CD4-positive, alpha-beta T cell treated with Interleukin-12 subunit alpha and Interleukin-12 subunit beta, for 1 hour (primary cell): ENCODE data around the gene NHLRC2.

Source experiments
- DNase-seq: peaks from one replicate; pipeline ENCODE4 v3.0.0-alpha.2; 2020

The NHLRC2 gene

DNA sequence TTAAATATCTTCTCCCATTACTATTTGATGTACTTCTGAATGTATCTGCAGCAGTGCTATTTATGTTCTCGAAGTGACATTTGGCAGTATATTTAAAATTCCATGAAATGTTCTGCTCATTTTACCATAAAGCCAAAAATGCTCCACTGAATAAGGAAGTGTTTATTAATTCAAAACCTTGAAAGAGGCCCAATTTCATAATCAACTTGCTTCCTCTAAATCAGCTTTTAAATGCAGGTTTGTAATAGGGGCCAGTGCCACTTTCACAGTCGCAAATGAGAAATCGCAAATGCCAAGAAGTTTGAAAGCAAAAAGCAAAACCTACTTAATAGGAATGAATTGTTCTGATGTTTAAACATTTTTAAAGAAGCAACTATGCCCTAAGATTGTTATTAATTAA lies 11.4 kb downstream of the NHLRC2 start:
- DNase-seq: no peak

DNA sequence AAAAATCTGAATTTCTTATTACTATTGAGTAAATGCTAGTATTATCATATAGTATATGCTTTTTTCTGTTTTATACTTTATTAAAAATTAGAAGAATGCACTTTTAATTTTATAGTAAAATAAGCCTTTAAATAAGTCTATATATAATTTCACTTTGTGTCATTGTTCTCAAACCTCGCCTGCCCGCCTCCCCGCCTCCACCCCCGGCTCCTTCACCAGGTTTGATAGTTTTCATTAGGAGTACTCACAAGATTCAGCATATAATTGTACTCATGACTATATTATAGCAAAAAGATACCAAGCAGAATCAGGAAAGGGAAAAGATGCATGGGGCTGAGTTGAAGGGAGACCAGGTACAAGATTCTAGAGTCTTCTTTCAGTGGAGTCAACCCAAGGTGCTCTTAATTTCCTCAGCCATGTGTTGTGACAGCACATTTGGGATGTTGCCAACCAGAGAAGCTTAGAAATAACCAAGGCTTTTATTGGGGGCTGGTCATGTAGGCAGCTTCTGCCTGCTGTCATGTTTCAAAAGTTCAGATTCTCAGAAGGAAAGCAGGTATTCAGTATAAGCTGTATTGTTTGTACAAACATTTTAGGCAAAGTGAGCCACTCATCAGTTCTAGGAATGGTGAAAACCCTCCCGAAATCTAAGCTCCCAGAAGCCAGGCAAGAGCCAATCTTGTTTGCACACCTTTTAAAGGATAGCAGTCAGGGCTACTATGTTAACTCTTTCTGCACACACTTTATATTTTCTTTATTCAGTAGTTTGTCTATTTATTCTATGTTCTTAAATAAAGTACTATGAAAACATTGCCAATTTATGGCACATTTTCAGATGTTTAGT lies 12.3 kb downstream of the NHLRC2 start:
- DNase-seq: no peak

DNA sequence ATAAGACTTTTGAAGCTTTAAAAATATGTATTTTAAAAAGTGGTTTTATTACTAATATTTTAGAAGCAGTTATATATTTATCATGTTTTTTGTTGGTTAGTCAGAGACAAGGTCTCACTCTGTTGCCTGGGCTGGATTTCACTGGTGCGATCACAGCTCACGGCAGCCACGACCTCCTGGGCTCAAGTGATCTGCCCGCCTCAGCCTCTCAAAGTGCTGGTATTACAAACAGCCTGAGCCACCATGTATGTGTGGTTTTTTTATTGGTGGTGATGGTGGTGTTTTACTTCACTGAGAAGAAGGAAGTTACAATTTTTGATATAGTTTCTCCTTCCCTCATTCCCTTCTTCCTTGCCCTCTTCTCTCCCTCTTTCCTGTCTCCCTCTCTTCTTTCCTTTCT lies 13.4 kb downstream of the NHLRC2 start:
- DNase-seq: no peak

DNA sequence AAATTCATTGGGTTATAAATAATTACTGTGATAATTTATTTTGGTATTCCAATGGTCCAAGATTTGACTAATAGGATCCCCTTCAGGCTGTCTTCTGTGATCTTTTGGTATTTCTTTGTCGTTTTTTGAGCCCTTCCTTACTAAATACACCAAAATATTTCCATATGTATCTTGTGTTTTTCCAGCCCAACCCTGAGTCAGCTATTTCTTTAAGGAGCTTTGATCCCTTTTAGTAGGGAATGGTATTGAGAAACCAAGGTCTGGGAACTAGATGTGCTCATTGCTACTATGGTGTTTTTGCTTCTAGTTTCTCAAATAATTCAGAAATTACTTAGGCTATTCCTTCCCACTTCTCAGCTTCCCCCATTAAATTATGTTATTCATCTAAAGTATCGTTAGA lies 15.3 kb downstream of the NHLRC2 start:
- DNase-seq: no peak

DNA sequence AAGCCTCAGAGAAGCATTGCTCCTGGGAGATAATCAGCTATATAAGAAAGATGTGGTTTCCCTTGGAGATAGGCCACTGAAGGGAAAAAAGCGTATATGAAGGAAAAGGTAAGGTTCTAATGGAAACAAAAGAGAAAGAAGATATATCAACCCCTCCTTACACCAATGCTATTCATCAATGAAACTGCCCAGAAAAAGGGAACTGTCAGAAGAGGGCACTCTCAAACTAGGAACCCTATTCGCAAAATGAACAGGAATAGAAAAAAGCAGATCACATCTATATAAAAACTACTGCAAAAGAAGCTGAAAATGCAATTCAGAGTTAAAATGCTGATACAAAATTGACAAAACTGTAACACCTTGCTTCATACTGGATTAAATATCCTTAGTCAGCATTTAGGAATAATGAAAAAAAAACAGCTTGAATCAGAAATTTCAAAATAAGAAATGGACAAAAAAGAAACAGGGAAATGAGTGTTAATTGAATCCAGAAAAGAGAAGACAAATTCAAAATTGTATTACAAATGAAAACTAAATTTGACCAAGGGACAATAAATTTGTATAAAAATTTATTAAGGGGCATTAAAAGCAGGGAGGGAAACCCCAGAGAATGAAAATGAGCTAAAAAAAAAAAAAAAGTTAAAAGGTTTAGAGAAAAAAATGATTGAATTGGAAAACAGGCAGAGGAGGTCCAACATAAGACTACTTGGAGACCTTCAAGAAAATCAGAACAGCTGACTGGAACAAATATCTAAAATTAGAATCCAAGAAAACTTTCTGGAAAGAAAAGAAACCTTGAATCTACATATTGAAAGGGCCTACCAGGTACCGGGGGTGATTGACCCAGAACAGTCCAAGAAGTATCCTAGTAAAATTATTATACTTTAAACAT lies 17.9 kb downstream of the NHLRC2 start:
- DNase-seq: no peak

DNA sequence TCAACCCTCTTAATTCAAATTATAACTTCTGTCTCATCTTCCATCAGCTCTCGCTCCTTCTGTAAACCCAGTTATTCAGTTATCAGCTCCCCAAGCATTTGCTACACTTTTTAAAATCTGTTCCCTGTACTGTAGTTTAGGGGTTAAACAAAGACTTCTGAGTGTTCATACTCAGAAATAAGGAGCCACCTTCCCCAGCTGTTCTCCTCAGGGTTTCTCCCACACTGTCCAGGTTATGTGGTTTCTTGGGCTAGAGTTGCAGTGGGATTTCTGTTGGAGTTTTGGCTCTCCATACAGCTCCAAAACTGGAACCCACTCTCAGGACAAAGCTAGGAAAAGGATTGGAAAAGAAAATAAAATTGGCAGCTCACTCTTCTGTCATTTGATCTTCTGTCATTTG lies 20.8 kb downstream of the NHLRC2 start:
- DNase-seq: no peak

DNA sequence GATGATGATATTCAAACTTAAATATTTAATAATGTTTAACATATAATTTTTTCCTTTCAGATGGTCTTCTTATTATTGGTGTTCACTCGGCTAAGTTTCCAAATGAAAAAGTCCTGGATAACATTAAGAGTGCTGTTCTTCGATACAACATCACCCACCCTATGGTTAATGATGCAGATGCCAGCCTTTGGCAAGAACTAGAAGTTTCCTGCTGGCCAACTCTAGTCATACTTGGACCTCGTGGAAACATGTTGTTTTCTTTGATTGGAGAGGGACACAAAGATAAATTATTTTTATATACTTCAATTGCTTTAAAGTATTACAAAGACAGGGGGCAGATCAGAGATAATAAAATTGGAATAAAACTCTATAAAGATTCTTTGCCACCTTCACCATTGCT lies 22.0 kb downstream of the NHLRC2 start:
- DNase-seq: no peak

DNA sequence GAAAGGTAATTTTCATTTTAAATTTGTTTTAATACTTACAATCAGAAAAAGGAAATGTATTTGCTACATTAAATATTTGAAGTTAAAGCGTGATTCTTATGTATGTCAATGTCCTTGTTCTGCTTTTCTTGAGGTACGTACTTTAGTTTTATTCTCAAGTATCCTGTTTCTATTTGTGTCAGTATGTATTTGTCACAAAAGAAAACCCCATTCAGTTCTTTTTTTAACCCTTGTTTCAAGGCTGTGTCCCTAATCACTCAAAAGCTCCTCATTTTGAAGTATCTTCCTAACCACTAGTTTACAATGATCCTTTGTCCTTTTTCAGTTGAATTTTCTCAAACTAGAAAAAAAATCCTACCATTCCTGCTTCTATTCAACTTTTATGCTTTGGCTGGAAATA lies 25.2 kb downstream of the NHLRC2 start:
- DNase-seq: no peak

DNA sequence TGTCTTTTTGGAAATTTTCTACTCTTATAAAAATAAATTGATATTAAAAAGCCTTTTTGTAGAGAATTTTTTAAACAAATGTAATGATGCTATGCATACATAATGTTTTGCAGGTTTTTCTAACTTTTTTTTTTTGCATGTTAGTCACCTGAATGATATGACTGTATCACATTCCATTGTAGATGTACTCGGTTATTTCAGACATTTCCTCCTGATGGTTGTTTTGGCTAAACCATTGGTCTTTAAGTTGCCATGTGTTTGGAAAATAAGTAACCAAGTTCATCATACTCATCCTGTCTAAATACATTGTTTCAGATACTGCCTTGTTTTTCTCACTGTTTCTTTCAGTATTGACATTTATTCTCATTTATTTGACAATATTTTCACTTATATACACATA lies 25.8 kb downstream of the NHLRC2 start:
- no peak for DNase-seq

DNA sequence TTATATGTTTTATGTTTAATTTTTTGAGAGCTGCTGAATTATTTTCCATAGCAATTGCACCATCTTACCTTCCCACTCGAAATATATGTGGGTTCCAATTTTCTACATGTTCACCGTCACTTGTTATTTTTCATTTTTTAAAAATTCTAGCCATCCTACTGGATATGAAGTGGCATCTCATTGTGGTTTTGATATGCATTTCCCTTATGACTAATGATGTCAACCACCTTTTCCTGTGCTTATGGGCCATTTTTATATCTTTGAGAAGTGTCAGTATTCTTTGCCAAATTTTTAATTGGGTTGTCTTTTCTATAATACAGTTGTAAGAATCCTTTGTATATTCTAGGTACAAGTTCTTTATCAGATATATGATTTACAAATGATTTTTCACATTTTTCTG lies 27.8 kb downstream of the NHLRC2 start:
- no peak for DNase-seq

DNA sequence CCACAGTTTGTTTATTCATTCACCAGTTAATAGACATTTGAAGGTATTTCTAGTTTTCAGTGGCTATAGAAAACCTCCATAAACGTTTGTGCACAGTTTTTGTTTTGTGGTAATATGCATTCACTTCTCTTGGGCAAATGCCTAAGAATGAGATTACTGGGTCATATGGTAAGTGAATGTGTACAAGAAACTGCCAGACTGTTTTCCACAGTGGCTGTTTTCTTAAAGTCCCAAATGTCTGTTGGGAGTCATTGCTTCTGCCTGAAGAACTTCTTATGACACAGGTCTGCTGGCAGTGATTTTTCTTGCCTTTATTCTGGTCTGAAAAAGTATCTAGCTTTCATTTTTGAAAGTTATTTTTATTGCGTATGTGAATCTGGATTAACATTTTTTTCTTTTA lies 35.5 kb downstream of the NHLRC2 start:
- DNase-seq: no peak

DNA sequence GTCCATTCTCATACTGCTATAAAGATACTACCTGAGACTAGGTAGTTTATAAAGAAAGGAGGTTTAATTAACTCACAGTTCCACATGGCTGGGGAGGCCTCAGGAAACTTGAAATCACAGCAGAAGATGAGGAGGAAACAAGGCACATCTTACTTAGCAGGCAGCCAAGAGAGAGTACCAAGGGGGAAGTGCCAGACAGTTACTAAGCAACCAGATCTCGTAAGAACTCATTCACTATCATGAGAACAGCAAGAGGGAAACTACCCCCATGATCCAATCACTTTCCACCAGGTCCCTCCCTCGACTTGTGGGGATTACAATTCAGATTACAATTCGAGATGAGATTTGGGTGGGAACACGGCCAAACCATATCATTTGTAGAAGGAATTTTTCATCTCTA lies 36.3 kb downstream of the NHLRC2 start:
- no peak for DNase-seq

DNA sequence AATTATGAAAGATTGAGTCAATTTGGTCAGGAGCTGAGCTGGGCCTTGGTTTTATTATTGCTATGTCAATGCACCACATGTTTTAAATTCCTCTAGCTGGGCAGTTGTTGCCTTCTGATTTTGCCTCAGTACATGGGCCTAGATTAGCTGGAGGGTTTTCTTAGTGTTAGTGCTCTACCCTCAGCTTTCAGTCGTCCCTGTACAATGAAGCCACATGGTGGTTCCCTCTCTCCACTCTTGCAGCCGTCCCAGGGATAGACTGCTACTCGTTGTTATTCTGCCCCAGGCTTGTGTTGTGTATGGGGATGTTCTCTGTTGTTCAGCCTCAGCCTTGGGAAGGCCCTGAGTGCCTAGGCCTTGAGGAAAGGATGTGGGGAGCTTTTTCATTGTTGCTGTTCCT lies 37.0 kb downstream of the NHLRC2 start:
- no peak for DNase-seq

DNA sequence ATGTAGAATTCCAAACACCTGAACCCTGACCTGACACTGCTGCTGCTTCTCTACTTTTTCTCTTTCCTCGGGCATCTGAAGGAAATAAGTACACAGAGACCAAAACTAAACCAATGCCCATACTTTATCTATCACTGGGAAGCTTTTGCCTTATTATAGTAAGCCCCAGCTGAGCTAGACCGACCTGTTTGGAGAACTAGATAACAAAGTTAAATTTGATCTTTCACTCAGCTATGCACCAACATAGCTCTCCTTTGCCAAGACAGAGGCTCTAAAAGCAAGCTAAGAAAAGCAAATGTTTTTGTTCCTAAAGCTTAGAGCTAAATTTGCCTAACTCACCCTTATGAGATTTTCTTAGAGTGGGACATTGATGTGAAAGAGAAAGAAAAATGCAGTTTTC lies 39.1 kb downstream of the NHLRC2 start:
- no peak for DNase-seq

DNA sequence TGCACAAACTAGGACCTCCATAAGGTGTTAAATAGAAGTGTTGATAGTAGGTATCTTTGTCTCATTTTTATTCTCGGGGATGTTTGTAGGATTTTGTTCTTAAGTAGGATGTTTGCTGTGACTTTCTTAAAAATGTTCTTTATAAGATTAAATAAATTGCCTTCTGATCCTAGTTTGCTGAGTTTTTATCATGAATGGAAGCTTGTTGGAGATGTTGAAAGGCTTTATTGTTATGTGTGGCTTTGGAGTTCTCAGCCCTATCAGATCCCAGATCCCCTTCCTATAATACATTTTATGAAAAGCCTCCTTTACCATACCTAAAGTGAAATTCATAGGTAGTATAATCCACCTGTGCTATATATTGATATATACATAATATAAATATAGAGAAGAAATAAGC lies 40.1 kb downstream of the NHLRC2 start:
- DNase-seq: no peak

DNA sequence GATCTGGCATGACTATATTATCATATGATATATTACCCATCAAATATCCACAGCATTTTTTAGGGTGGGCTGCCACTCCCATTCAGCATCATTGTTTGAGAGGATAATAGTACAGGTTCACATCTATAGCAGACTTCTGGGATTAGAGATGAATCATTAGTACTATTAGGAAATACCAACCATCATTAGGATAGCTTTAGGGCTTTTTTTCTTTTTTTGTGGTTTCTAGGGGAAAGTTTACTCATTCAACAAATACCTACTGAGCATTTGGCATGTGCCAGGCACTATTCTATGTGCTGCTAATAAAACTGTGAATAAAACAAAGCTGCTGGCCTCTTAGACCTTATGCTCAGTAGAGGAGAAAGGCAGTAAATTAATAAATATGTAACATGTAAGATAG lies 40.6 kb downstream of the NHLRC2 start:
- DNase-seq: no peak

DNA sequence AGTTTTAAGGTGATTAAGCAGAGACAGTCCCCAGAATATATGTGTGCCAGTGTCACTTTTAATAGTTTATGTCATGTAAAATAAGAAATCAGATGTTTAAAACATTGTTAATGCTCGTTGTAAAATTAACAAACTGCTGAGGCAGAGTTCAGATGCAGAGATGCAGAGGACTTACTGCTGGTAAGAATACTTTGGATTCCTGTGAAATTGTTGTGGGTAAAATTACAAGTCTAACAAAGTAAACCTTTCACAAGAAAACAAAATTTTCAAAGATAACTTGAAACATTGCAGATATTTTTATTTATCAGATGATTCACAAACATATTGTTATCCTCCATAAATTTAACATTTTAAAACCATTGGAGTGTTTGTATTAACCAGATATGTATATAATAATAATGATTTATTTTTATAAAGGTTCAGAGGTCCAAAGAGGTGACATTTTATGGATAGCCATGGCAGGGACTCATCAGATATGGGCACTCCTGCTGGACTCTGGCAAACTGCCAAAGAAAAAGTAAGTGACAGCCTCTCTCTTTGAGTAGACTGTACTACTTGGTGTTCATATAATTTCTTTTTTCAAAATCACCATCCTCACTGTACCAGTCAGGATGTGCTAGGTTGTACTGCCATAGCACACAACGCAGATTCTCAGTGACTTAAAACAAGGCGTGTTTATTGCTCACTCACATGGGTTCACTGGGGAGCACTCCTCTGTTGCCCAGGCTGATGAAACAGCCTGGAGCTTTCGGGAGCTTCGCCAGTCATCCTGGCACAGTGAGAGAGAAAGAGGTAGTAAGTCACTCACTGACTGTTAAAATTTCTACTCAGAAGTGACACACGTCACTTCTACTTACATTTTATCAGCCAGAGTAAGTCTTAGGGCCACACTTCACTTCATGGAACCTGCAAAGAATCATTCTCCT lies 43.5 kb downstream of the NHLRC2 start:
- no peak for DNase-seq

DNA sequence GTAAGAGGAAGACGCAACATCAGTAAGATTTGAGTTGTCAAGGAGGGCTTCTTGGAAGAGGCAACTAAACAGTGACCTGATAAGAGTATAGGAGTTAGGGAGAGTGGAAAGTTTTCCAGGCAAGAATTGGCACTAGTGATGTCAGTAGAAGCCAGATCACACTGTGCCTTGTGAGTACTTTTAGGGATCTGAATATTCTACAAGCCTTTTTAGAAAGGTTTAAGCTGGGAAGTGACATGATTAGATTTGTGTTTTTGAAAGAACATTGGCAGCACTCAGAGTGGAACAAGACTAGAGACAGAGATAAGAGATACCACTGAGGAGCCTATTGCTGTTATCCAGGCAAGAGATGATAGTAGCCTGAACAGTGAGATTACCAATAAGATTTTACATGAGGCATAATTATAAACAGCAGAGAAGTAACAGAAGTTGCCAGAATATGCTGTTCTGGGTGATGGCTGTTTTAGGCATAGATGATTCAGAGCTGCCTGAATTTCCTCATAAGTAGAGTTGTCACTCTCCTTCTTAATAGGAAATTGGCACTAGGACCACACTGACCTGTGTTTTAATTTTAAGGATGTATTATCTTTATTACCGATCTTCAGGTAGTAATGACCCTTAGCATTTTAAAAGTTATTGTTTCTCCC lies 45.6 kb downstream of the NHLRC2 start:
- DNase-seq: no peak

DNA sequence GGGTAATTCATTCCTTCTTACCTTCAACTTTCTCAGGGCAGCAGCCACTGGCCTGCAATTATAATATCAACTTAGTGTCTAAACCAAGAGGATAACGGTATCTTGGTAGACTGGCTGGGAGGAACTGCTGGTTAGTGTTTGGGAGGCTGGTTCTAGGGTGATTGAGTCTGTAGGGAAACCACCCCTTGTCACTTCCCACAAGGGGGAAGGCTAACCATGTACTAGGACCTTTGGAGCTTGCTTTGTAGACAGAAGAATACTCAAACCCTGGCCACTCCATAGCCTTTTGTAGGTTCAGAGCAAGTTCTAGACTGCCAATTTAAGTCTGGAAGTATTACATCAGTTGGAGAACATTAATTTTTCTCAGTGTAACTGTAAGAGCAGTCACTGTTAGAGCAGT lies 51.3 kb downstream of the NHLRC2 start:
- DNase-seq: no peak

DNA sequence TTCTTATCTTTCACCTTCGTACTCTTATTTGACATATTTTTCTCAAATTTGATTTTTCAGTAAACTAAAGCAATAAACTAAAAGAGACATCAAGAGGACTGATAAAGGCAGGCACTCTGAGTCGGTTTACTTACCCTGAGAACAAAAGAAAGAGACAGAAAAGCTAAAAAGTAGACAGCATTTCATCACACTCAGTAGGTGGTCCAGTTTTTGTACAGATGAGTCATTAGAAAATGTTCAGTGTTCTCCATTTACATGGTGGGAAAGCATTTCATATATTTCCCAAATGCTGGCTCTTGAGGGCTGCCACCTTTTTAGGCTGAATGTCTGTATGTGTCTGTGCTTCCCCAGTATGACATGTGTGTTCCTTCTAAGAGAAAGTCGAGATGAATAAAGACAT lies 52.7 kb downstream of the NHLRC2 start:
- DNase-seq: no peak

DNA sequence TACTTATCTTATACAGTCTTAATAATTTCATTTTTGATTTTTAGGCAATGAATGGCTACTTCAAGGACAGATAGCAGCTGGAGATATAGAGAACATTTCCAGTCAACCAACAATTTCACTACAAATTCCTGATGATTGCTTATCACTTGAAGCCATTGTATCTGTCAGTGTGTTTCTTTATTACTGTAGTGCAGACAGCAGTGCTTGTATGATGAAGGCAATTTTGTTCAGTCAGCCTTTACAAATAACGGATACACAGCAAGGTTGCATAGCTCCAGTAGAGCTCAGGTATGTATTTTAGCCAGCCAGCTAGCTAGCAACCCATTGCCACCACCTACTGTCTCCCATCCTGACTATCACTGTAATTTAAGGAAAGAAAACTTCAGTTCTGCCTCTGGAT lies 53.8 kb downstream of the NHLRC2 start:
- no peak for DNase-seq

DNA sequence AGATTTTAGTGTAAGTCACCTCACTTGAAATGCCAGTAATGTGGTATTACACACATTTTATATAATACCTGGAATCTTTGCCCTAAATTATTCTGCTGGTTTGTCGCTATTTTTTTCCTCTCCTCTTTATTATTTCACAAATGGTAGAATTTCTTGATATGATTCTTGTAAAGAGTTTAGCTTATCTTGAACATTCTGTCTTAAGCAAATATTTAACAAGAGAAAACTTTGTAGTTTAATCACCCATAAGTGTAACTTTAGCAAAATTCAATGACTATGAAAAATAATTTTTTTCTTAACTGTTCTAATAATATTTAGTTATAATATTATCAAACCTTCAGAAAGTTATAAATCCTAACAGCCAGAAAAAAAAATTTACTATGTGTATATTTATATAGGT lies 56.7 kb downstream of the NHLRC2 start:
- no peak for DNase-seq

DNA sequence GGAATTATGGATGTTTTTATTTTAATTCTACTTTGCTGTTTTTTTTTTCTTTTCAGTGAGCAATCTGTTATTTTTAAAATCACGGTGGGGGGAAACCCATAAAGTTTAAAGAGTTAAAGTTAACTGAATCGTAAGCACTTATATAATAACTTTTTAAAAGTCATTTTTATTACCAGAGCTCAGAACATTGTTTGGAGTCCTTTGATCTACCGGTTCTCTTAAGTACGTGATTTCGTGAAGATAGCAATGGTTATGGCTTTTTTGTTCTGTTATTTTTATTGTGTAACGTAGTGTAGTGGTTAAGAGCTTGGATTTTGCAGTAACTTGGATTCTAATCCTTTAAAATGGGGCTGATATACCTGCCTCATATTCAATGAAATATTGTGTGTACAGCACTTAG lies 57.4 kb downstream of the NHLRC2 start:
- no peak for DNase-seq
